A673 (cell line): ENCODE measurements around the gene NAT16. TPM values are rescaled to one million over a fixed set of nuclear protein-coding genes. Genes with fewer than 3 reads are reported as not detected.

Source experiments
- BruUV-seq: library from RNA; stranded (reverse); fragments of 400-500 nt; replicated peaks from 2 replicates; lab custom pipeline; 2021; lab: Mats Ljungman, UMichigan
- CTCF ChIA-PET: fragments of 300-600 bp; sonication (Branson Sonifier 250); formaldehyde crosslinking; loops from one replicate; lab custom pipeline; 2022; ENCODE audit warnings: antibody characterized with exemption; lab: Charles Lee
- POLR2A ChIA-PET: fragments of 300-600 bp; sonication (Branson Sonifier 250); formaldehyde crosslinking; loops from one replicate; lab custom pipeline; 2022; ENCODE audit warnings: antibody characterized with exemption; ENCODE audit not compliant: low non-redundant PET; lab: Charles Lee
- DNase-seq: peaks from one replicate; pipeline ENCODE4 v3.0.0-alpha.2; 2015; ENCODE audit warnings: low spot score
- H3K27ac ChIP-seq: fragments of 200-600 bp; sonication (generic); 2 replicates; pipeline ENCODE4 v1.5.1; 2016; ENCODE audit warnings: mixed run types, low read depth, mild to moderate bottlenecking, mixed read lengths, antibody characterized with exemption, low read length; ENCODE audit not compliant: poor library complexity, severe bottlenecking
- H3K27me3 ChIP-seq: fragments of 200-600 bp; sonication (generic); replicated peaks from 2 replicates; pipeline ENCODE4 v1.6.1; 2017; ENCODE audit warnings: mixed run types, low read depth, mild to moderate bottlenecking, mixed read lengths, antibody characterized with exemption, low read length; ENCODE audit not compliant: insufficient read depth, poor library complexity
- H3K36me3 ChIP-seq: fragments of 200-600 bp; sonication (generic); 2 replicates; pipeline ENCODE4 v1.6.1; 2016; ENCODE audit warnings: mixed run types, mild to moderate bottlenecking, mixed read lengths, antibody characterized with exemption, low read length; ENCODE audit not compliant: insufficient read depth, poor library complexity, severe bottlenecking
- H3K4me1 ChIP-seq: fragments of 200-600 bp; sonication (generic); 2 replicates; pipeline ENCODE4 v1.6.1; 2017; ENCODE audit warnings: mixed run types, mild to moderate bottlenecking, mixed read lengths, antibody characterized with exemption, low read length; ENCODE audit not compliant: insufficient read depth, poor library complexity, severe bottlenecking
- H3K4me3 ChIP-seq: fragments of 200-600 bp; sonication (generic); 2 replicates; pipeline ENCODE4 v1.5.1; 2016; ENCODE audit warnings: low read depth, mixed run types, mild to moderate bottlenecking, mixed read lengths, low read length; ENCODE audit not compliant: poor library complexity, severe bottlenecking
- H3K9me3 ChIP-seq: fragments of 200-600 bp; sonication (generic); 2 replicates; pipeline ENCODE4 v1.6.1; 2016; ENCODE audit warnings: mixed run types, low read depth, mild to moderate bottlenecking, mixed read lengths, antibody characterized with exemption, low read length; ENCODE audit not compliant: poor library complexity, severe bottlenecking
- CTCF ChIP-seq: fragments of 300-800, 200-600 bp; sonication (generic); conservative IDR thresholded peaks from 2 replicates; pipeline ENCODE4 v1.5.1; 2017; ENCODE audit warnings: low read depth, mild to moderate bottlenecking, antibody characterized with exemption, low read length, moderate library complexity, mixed read lengths
- EZH2 ChIP-seq: fragments of 200-600 bp; sonication (generic); IDR thresholded peaks from 2 replicates; pipeline ENCODE4 v1.6.1; 2017; ENCODE audit warnings: borderline replicate concordance, low read depth, mild to moderate bottlenecking, mixed read lengths, antibody characterized with exemption, low read length; ENCODE audit not compliant: poor library complexity, severe bottlenecking
- intact Hi-C: fragments of 100-400 bp; cut with micrococcal nuclease; formaldehyde crosslinking; loops from one replicate; pipeline ENCODE4 v1.10.0; 2022; ENCODE audit not compliant: unreplicated experiment
- total RNA-seq: library from RNA; stranded (reverse); gene quantifications from 2 replicates; pipeline ENCODE4 v1.2.3, GENCODE V29; 2021

The NAT16 gene
- total RNA-seq, 1 experiment from 2014 or later: not detected

- peaks cover 18% of the 10 kb centered on the region for H3K4me1 ChIP-seq
- peak within 1 kb of the TSS; percentile 26 for H3K4me3 ChIP-seq
- H3K27me3 ChIP-seq: no peaks in the 10 kb centered on the region
Measured at GRCh38 chr7:101126651-101127459, 53.2 kb downstream of the NAT16 start, which contains the start of gene SERPINE1. SERPINE1 (plus strand) TSS chr7:101127104; CDS start chr7:101128394, 1,290 bp downstream.

DNA sequence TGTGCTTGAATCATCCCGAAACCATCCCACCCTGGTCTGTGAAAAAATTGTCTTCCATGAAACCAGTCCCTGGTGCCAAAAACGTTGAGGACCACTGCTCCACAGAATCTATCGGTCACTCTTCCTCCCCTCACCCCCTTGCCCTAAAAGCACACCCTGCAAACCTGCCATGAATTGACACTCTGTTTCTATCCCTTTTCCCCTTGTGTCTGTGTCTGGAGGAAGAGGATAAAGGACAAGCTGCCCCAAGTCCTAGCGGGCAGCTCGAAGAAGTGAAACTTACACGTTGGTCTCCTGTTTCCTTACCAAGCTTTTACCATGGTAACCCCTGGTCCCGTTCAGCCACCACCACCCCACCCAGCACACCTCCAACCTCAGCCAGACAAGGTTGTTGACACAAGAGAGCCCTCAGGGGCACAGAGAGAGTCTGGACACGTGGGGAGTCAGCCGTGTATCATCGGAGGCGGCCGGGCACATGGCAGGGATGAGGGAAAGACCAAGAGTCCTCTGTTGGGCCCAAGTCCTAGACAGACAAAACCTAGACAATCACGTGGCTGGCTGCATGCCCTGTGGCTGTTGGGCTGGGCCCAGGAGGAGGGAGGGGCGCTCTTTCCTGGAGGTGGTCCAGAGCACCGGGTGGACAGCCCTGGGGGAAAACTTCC is 54.0 kb downstream of the NAT16 start:
- DNase-seq: no peak
- H3K4me3 ChIP-seq: no peak overlapping the region
- H3K27ac ChIP-seq: no peak overlapping the region
- H3K9me3 ChIP-seq: no peaks in the 10 kb centered on the region
- H3K4me1 ChIP-seq: peaks cover 18% of the 10 kb centered on the region
- no TSS peak for BruUV-seq
- H3K27me3 ChIP-seq: no peaks in the 10 kb centered on the region
- POLR2A ChIA-PET: no interaction called here
- intact Hi-C loops: no loop called here
- CTCF ChIA-PET: interaction anchor here (0.6 to 0.9 kb wide), 3 partner anchors 18 to 31 kb away, joined by 3 read pairs; no protein-coding TSS in a partner anchor
- TF ChIP-seq EZH2 (no peak), CTCF (no peak)
- H3K36me3 ChIP-seq: no peaks in the 10 kb centered on the region

More at GRCh38 chr7:101126651-101127459, 53.2 kb downstream of the NAT16 start, which contains the start of gene SERPINE1:
- ChIA-PET CTCF (interaction anchor here (0.6 to 0.9 kb wide), 3 partner anchors 17 to 31 kb away, joined by 3 read pairs; no protein-coding TSS in a partner anchor), POLR2A (no interaction called here)
- H3K27ac ChIP-seq: no peak within 1 kb of the TSS
- no TSS peak for BruUV-seq
- no peaks in the 10 kb centered on the region for H3K36me3 ChIP-seq
- DNase-seq: peak; percentile 93
- intact Hi-C loops: no loop called here
- 0 out of 2 replicates have a peak, but pooled peaks have one; percentile 34 for TF ChIP-seq CTCF
- TF ChIP-seq EZH2: no peak
- no peaks in the 10 kb centered on the region for H3K9me3 ChIP-seq

DNA sequence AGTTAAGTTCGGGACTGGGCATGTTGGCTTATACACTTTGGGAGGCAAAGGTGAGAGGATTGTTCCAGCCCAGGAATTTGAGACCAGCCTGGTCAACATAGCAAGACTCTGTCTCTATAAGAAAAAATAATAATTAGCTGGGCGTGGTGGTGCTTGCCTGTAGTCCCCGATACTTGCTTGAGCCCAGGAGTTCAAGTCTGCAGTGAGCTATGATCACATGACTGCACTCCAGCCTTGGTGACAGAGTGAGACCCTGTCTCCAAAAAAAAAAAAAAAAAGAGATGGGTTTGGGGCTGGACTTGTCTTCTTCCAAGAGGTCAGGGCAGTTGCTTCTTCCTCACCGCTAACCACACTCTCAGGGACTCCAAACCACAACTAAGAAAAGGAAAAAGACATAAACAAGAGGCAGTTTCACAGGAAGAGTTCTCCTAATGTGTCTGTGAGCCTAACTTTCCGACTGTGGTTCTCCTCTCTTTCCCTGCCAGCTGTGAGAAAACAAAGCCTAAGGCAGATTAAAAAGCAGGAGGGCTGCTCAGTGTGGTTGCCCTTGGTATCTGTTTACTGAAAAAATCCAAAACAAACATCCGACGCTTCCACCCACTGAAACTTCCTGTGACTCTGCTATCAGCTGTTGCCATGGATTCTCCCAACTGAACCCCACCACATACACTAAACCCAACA is 55.6 kb downstream of the NAT16 start:
- Histone ChIP-seq H3K4me1 (peaks cover 18% of the 10 kb centered on the region), H3K27me3 (no peaks in the 10 kb centered on the region), H3K9me3 (no peaks in the 10 kb centered on the region), H3K36me3 (no peaks in the 10 kb centered on the region), H3K27ac (no peak overlapping the region), H3K4me3 (no peak overlapping the region)
- POLR2A ChIA-PET: interaction anchor here (0.5 kb wide), 1 partner anchor 18 kb away, joined by 3 read pairs; no protein-coding TSS in a partner anchor
- peak; percentile 41 for DNase-seq
- BruUV-seq: no TSS peak
- CTCF ChIA-PET: interaction anchor here (0.6 kb wide), 1 partner anchor 47 kb away, joined by 3 read pairs; no protein-coding TSS in a partner anchor
- no peak for TF ChIP-seq CTCF
- TF ChIP-seq EZH2: no peak
- intact Hi-C loops: no loop called here
